Right hindlimb (tissue), 1 donor: Measurements from ENCODE around the gene GPR173.

Source experiments
- DNase-seq: peaks from one replicate; pipeline ENCODE4 v3.0.0-alpha.2; 2018

The GPR173 gene, protein sequence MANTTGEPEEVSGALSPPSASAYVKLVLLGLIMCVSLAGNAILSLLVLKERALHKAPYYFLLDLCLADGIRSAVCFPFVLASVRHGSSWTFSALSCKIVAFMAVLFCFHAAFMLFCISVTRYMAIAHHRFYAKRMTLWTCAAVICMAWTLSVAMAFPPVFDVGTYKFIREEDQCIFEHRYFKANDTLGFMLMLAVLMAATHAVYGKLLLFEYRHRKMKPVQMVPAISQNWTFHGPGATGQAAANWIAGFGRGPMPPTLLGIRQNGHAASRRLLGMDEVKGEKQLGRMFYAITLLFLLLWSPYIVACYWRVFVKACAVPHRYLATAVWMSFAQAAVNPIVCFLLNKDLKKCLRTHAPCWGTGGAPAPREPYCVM

DNA sequence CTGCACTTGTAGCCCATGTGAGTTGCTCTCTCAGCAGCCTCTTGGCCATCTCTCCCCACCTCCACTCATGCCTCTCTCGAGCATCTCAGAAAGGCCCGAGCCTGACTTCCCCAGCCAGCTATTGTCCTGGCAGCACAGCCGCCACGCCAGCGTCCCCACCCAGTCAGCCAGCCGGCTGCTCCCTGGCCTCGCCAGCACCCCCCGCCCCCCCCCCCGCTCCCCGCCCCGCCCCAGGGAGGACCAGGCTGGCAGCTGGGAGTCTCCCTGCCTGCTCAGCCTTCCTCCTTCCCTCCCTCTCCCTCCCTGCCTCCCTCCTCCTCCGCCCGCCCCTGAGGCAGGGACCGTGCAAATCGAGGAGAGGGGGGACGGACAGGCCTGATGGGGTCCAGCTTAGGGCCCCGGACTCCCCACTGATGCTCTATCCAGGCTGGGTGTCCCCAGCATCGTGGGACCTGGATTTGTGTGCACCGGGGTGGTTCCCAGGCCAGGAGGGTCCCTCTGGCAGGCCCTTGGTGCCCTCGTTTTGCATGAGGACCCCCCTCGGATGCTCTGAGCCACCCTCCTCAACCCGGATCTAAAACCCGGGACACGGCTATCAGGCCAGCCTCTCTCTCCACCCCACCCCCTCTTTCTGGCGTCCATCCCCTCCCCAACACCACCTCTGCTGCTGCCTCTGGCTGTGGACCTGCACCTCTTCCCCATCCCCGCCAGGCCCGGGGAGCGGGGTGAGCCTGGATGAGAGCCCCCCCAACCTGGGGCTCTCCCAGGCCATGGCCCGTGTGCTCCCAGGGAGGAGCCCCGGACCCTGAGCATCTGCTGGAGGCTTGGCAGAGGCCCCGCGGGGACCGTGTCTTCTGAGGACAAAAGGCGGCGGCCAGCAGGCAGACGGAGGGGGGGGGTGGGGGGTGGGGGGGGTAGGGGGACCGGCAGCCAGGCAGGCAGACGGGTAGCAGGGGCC is at the start of gene GPR173:
GPR173 (plus strand) TSS at position 621 of the 958 bp plus-strand sequence. CDS start 27,833 bp downstream, outside the sequence.
- DNase-seq = peak; percentile 86

DNA sequence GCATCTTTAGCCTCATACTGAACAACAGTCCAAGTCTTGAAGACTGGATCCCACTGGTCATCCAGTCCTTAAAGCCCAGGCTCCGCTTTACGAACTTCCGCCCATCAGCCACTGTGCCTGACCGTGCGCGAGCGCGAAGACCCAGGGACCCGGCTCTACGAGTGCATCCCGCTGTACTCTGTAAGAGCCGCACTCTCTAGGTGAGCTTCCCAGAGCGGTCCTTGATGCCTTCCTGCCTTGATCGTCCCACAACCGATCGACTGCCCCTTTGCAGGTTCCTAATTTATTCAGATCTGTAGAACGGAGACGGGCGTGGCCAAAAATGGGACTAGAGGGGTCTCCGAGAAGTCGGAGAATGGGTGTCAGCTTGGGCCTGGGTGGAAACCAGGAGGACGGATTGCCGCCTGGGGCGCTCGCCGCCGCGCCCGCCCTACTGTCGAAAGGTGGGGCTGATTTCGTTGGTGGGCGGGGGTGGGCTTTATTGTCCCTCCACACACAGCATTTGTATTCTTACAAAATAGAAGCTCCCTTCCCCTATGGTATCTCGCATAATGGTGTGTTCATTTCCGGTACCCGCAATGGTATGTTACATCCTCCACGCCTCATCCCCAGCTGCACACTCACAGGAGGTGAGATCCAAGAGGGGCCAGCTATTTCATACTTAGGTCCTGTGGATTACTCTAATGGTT is 48.0 kb upstream of the GPR173 start:
- no peak for DNase-seq

DNA sequence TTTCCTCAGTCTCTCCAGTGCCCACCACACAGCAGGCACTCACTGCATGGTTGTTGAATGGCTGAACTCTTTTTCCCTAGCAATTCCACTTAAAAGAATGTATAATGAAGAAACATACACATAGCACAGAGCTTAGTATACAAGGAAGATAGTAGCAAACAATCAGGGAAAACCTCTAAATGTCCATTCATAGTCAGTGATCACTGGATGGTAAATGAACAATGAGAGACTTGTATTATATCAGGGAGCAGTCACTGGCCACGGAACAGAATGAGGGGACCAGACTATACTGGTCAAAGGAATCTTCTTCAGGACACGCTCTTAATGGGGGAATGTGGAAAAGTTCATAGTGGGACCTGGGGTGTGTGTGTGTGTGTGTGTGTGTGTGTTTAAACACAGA is 46.6 kb upstream of the GPR173 start:
- DNase-seq = no peak

DNA sequence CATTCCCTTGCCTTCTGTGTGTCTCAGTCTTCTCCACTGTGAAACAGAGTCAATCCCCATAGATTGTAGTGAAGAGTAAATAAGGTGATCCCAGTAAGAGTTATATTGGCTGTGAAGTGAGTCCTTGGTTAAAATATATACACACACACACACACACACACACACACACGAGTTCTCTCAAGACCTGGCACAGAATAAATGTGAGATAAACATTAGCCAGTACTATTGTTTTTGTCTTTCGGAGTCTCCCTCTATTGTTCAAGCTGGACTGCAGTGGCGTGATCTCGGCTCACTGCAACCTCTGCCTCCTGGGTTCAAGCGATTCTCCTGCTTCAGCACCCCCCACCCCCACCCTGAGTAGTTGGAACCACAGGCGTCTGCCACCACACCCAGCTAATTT is 45.5 kb upstream of the GPR173 start:
- no peak for DNase-seq

DNA sequence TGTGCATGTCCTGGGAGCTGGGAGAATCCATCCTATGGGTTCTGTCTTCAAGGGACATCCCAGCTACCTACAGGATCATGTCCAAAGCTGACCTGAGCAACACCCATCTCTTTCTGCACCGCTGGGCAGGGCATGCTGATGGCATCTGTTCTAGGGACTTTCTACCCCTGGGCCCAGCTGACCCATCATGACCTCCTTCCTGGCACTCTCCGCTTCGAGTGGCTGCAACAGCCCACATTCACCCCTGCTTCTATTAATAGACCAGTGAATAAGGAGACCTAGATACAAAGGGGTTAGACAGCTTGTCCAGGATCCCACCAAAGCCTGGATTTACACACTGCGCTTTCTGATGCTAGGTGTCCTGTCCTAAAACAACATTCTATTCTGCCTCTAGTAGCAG is 44.6 kb upstream of the GPR173 start:
- no peak for DNase-seq

DNA sequence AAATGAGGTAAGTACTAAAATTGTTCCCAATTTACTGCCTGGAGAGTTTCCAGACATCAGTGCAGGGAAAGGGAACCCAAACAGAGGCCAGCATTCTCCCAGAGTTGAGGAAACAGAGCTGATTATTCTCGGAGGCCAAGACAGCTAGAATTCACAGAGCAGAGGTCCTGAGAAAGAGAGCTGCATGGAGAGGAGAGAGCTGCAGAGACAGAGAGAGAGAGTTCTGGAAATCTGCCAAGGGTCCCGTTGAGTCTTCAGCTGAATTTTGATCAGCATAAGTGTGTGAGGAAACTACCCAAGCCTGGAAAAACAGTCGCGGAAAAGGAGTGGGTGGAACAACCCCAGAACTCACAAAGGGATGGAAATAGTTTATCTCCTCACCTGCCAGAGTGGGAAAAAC is 43.8 kb upstream of the GPR173 start:
- no peak for DNase-seq

DNA sequence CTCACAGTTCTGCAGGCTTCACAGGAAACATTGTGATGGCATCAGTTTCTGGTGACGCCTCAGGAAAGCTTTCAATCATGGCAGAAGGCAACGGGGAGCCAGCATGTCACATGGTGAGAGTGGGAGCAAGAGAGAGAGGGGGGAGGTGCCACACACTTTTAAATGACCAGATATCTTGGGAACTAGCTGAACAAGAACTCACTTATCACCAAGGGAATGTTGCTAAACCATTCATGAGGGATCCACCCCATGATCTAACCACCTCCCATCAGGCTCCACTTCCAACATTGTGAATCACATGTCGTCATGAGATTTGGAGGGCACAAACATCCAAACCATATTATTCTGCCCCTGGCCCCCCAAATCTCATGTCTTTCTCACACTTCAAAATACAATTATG is 43.3 kb upstream of the GPR173 start:
- DNase-seq = no peak

DNA sequence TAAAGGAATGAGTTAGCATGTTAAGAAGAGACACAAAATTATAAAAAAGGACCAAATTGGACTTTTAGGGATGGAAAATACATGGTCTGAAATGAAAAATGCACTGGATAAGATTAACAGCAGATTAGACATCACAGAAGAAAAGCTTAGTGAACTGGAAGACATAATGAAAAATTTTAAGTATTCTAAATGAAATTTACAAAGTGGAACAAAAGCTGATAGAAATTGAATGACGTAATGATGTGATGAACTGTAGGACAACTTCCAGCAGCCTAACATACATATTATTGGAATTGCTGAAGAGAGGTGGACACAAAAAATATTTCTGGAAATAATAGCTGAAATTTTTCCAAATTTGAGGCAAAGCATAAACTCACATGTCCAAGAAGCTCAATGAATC is 39.6 kb upstream of the GPR173 start:
- no peak for DNase-seq

DNA sequence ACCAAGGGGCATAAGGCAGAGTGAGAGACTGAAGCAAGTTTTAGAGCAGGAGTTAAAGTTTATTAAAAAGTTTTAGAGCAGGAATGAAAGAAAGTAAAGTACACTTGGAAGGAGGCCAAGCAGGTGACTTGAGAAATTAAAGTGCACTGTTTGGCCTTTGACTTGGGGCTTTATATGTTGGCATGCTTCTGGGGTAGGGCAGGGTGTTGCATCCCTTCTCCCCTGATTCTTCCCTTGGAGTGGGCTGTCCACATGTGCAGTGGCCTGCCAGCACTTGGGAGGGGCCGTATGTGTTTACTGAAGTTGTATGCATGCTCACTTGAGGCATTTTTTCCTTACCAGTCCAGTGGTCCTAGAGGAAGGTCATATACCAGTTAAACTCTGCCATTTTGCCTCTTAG is 35.3 kb upstream of the GPR173 start:
- DNase-seq = no peak

DNA sequence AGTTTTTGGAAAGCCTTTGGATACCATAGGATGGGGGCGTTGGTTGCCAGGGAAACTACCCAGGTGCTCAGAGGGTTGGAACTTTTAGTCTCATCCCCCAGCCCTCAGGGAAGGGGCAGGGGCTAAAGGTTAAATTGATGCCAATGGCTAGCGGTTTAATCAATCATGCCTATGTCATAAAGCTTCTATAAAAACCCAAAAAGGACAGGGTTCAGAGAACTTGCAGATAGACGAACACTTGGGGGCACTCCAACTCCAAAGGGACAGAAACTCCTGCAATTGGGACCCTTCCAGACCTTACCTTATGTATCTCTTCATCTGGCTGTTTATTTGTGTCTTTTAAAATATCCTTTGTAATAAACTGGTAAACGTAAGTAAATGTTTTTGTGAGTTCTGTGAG is 30.0 kb upstream of the GPR173 start:
- DNase-seq = no peak

DNA sequence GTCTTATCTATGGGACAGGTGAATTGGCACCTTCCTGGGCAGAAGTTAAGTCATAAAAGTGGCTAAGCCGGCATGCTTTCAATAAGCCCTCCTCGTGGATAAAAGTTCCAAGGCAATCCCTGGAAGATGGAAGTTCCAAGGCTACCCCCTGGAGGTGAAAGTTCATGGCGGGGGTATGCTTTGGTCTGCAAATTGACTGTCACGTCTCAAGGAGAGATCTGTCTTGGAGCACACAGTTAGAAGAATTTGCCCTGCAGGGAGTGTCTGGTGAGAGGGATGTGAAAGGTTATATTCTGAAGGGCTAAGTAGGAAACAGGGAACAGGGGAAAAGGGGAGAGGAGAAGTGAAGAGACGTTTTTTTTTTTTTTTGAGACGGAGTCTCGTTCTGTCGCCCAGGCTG is 26.2 kb upstream of the GPR173 start:
- no peak for DNase-seq

DNA sequence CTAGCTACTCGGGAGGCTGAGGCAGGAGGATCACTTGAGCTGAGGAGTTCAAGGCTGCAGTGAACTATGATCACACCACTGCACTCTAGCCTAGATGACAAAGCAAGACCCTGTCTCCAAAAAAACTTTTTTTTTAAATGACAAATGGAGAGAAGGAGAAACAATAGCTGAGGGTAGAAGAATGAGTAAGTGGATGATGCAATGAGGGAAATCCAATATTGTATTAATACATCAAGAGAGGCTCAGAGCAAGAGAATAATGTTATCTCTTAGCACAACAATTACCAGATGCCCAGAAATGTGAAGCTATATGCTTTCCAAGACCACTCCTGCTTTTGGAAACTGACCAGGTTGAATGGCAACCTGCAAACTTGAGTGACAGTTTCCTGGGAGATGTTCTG is 19.9 kb upstream of the GPR173 start:
- DNase-seq = no peak

DNA sequence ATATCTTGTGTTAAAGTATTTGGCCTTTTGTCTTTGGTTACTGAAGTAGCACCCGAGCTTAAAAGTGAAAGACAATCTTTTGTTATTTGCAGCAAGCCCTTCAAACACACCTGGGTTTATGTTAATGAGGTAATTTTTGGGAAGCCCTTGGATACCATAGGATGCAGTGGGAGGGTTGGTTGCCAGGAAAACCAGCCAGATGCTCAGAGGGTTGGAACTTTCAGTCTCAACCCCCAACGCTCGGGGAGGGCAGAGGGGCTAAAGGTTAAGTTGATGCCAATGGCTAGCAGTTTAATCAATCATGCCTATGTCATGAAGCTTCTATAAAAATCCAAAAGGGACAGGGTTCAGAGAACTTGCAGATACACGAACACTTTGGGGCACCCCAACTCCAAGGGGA is 17.2 kb upstream of the GPR173 start:
- no peak for DNase-seq

DNA sequence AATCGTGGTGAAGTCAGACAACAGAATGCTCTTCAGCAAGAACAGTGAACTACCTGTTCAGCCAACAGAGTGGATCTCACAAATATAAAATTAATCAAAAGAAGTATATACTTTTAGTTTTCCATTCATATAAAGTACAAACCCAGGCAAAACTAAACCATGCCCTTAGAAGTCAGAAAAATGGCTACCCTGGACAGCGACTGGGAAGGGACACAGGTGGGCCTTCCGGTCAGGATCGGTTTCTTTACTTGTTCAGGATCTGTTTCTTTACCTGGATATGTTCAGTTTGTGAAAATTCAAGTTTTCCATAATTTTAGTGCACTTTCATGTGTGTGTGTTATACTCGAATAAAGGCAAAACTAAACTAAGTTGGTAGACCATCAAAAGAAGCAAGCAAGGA is 12.4 kb upstream of the GPR173 start:
- DNase-seq = no peak

DNA sequence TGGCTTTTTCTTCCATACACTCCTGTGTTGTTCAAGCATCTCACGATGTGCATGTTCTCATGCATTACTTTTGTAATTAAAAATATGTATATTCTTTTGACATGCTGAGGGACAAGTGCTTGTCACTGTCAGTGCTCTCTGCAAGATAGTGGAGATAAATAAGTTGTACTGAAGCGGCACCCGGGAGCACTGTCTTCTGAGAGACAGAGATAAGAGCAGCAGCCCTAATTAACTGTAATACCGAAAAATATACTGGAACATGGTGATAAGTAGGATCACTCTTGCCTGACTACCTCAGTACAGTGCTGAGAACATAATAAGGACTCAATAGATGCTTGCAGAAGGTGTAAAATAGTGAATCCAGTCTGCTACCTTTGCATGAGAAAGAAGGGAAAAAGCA is 9.4 kb upstream of the GPR173 start:
- DNase-seq = no peak

DNA sequence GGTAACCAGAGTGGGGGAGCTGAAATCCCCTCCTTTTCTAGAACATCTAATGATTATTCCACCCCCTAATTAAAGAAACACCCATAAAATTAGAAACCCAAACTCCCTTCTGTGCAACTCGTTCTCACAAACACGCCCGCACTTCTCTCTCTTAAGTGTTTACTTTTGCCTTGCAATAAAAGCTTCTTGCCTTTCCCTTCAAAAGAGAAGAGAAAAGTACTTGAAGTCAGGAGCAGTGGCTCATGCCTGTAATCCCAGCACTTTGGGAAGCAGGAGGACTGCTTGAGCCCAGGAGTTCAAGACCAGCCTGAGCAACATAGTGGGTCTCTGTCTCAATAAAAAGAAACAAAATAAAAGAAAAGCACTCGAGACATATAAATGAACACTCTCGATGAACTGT is 3.6 kb upstream of the GPR173 start:
- DNase-seq = no peak

DNA sequence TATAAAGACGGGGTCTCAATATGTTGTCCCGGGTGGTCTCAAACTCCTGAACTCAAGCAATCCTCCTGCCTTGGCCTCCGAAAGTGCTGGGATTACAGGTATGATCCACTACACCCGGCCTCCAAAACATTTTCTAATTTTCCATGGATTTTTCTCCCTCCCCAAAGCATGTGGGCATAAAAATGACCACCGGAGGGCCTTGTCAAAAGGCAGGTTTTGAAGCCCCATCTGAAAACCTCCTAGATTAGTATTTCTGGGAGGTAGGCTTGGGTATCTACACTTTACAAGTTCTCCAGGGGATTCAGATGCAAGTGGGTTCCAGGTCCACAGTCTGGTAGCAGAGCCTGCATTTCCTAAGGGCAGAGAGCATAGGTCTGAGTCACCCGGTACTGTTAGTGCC is 1.4 kb upstream of the GPR173 start:
- no peak for DNase-seq

DNA sequence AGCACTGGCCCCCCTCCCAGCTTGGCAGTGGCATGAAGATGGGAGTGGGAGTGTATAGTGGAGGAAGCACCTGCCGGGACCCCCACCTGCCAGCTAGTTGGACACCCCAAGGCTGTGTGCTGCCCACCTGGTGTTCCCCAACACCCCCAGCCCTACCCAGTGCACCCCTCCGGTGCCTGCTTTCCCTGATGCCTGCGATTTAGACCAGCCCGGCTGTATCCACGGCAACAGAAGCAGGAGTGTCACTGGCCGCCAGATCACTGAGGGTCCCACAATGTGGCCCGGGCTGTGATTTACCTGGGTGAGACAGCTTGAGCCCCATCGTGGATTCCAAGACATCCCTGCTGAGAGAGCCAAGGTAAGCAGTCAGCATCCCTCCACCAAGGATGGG is 533 bp downstream of the GPR173 start:
- no peak for DNase-seq

DNA sequence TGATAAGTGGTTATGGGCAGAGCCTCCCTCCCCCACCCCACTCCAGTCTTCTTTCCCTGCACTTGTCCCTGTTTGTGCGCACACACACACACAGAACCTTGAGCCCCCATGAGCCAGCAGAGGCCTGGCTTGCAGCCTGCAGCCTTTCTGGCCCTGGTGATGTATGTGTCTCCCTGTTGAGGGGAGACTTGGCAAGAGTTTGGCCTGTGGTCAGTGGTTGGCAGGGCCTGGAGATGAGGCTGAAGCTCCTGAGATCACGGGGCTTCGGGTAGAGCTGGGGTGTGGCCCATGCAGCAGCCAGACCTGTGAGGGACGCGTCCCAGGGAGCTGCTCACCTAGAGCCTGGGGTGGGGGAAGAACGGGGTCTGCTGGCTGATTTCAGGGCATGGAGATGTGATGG is 2.3 kb downstream of the GPR173 start:
- DNase-seq = no peak

DNA sequence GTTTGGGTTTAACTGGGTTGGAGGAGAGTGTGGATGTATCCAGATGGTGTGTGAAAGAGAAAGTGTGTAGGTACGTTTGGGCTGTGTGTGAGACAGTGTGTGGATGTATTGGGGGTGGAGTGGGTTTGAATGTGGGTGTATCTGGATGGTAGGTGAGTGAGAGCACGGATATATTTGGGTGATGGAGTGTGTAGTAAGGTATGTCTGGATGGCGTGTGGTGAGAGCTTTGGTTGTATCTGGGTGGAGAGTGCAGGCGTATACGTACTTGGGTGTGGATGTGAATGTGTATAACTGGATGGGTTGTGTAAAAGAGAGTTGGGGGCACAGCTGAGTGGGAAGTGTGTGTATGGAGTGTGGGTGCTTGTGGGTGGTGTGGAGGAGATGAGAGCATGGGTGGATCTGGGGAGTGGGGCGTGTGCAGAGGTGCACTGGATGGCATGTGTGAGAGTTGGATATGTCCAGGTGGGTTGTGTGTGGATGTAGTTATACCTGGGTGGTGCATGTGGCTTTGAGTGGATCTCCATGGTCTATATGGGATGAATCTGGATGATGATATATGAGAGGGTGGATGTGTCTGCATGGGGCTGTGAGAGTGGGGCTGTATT is 6.8 kb downstream of the GPR173 start:
- no peak for DNase-seq

DNA sequence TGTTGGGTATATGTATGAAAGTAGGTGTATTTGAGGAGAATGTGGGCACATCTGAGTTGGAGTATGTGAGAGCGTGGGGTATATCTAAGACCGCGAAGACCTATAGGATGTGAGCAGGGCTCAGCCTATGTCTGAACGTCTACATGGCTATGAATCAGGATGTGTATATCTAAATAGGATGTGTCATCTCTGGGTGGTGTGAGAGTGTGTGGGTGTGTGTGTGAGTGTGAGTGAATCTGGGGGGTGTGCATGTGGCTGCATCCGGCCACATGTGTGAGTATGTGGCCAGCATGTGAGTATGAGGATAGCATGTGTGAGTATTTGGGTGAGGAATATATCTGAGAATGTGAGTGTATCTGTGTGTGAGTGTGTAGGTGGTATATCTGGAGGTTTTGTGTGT is 7.7 kb downstream of the GPR173 start:
- no peak for DNase-seq

DNA sequence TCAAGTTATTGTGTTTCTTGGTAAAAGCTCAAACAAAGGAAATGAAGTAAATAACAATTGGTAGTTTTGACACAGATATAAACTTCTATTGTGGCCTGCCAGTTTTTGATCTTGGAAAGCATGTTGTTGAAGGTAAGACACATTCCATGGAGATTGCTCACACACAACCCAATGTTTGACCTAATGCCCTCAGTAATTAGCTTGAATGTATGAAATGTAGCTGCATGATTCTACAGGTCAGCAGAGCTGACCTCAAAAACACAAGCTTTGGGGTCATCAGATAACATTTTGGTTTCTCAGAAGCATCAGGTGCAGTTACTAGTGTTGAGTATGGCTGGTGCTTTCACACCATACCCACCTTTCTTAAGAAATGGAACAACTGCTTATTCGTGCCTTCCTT is 16.5 kb downstream of the GPR173 start:
- no peak for DNase-seq

DNA sequence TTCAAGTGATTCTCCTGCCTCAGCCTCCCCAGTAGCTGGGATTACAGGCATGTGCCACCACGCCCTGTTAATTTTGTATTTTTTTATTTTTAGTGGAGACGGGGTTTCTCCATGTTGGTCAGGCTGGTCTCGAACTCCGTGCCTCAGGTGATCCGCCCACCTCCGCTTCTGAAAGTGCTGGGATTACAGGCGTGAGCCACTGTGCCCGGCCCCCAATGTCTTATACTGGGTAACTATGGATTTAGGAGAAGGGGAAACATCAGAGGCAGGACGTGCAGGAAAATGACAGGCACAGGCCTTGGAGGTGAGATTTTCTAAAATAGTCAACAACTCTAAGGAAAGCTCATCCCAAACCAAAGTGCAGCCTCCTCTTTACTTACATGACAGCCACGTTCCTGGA is 22.5 kb downstream of the GPR173 start:
- DNase-seq = no peak
